ENCODE results near the gene CRTC3.
"Not testable (repeated sequence)": the region's sequence is repeated elsewhere in the genome, so short reads cannot be mapped to it uniquely, and the experiment has no call there.

Gene CRTC3

DNA sequence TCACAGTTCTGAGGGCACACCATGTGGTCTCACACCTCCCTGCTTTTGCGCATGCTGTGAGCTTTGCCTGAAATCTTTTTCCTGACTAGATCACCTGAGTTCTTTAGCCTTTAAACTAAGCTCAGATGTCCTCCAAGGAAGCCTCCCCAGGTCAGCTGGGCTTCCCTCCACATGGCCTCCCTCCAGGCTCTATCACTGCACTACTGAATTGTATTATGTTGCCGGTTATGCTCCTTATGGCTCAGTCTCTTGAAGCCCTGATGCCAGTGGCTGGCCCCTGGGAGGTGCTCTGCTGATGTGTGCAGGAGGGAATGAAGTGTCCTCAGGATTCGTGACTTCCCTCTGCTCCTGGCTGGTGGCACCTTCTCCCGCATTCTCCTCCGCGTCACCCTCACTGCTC lies 94.1 kb downstream of the CRTC3 start:
- no peak for DNase-seq (ENCODE audit: low read depth in 3 of 3)

DNA sequence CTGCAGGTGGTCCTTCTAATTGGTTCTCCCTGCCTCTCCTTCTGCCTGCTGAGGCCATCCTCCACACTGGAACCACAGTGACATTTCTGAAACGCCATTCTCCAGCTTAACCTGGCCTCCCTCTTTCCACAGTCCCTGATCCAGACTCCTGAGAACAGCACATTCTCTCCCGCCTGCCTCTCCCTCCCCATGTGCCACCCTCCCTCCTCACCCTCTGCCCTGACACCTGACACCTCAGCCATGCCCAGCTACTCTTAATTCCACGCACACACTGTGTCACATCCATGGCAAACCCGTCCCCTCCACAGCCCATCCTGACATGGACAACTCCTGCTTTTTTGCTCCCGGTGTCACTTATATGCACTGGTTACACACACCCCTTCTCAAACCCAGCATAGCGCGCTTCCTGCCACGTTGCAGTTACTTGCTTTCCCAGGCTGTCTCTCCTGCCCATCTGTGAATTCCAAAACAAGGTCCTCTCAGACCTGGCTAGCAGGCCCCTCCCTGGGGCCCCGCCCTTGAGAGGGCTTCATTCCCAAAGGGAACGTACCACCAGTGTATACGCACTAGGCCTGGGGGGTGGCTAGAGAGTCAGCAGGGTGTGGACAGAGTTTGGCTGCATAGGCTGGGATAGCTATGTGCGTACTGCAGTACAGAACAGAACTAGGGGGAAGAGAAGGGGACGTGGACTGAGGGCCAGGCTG lies 94.7 kb downstream of the CRTC3 start:
- DNase-seq (ENCODE audit: low read depth in 3 of 3) = no peak

DNA sequence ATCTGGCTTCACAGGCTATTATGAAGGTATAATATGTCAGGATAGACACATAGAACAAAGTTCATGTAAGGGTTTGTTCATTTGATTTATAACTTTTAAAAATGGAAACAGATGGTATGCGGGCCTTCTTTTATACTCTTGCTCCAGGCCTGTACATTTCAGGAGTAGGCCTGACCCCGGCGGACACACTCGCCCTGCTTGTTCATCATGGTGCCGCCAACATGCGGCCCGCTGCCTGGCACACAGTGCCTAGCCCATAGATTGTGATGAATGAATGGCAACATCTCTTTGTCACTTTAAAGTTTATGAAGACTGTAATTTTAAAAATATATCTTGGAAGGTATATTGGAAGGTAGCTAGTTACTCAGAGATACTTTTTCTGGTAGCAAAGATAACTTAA lies 95.3 kb downstream of the CRTC3 start:
- no peak for DNase-seq (ENCODE audit: low read depth in 3 of 3)

DNA sequence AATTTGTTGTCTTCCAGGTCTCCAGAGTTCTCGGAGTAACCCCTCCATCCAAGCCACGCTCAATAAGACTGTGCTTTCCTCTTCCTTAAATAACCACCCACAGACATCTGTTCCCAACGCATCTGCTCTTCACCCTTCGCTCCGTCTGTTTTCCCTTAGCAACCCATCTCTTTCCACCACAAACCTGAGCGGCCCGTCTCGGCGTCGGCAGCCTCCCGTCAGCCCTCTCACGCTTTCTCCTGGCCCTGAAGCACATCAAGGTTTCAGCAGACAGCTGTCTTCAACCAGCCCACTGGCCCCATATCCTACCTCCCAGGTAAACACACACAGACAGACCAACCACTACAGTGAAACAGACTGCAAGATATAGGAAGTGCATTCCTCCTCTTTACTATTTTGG lies 99.5 kb downstream of the CRTC3 start:
- DNase-seq (ENCODE audit: low read depth in 3 of 3) = no peak

DNA sequence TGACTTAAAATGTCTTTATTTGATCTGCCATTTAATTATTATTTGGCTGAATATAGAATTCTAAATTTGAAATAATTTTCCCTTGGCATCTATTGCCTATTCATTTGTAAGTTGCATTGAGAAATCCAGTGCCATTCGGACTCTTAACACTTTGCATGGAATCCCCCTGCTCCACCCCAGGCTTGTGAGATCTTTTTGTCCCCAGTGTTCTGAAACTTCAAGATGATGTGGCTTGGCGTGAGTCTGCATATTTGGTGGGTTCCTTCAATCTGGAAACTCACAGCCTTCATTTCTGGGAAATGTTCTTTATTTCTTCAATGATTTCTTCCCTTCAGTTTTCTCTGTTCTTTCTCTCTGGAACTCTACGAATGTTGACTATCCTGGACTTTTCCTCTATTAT lies 103.6 kb downstream of the CRTC3 start:
- DNase-seq (ENCODE audit: low read depth in 3 of 3) = no peak

DNA sequence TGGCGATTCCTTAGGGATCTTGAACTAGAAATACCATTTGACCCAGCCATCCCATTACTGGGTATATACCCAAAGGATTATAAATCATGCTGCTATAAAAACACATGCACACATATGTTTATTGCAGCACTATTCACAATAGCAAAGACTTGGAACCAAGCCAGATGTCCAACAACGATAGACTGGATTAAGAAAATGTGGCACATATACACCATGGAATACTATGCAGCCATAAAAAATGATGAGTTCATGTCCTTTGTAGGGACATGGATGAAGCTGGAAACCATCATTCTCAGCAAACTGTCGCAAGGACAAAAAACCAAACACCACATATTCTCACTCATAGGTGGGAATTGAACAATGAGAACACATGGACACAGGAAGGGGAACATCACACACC lies 107.3 kb downstream of the CRTC3 start:
- not testable (repeated sequence) for DNase-seq (ENCODE audit: low read depth in 3 of 3)

DNA sequence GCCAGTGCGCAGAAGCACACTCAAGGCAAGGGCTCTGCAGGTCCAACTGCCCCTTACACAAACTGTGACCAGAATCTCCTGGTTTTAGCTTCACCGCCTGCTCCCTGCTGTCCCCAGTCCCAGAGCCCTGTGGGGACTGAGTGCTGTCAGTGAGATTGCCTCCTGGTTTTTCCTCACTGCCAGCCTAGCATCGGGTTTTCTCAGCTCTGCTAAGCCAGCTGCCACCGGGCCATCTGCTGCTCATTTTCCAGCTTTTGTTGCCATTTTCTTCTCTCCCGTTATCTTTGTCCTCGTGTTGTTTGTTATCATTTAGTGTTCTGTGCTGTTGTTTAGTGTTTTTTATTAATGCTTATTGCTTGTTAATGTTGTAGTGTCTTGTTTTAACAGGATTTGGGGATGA lies 108.0 kb downstream of the CRTC3 start:
- DNase-seq (ENCODE audit: low read depth in 3 of 3) = no peak

DNA sequence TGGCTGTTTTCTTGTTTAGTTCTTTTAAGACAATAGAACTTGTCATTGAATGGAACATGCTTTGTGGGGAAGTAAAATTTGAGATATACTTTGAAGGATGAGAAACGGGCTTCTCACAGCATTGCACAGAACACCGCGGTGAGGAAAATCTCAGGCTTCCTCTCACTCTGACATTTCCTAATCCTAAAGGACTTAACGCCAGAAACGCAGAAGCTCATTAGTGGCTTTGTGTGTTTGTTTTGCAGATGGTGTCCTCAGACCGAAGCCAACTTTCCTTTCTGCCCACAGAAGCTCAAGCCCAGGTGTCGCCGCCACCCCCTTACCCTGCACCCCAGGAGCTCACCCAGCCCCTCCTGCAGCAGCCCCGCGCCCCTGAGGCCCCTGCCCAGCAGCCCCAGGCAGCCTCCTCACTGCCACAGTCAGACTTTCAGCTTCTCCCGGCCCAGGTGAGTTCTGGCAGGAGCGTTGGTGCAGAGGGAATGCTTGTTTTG lies 108.5 kb downstream of the CRTC3 start:
- DNase-seq (ENCODE audit: low read depth in 3 of 3) = no peak

DNA sequence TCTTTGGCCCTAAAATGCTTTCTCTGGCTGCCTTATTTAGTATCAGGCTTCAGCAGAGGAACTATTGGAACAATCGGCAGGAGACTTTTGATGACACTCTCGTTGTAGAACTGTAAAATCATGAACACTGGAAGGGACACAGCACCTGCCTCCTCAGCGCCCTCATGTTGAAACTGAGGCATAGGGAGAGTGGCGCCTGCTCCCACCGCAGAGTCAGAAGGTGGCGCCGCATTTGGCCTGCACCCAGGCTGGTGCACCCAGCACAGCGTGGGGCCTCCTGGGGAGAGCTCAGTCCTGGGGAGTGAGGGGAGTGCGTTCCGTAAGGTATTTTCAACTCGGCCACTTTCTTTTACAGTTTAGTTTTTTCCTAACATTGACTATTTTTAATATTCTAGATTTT lies 109.2 kb downstream of the CRTC3 start:
- DNase-seq (ENCODE audit: low read depth in 3 of 3) = no peak

DNA sequence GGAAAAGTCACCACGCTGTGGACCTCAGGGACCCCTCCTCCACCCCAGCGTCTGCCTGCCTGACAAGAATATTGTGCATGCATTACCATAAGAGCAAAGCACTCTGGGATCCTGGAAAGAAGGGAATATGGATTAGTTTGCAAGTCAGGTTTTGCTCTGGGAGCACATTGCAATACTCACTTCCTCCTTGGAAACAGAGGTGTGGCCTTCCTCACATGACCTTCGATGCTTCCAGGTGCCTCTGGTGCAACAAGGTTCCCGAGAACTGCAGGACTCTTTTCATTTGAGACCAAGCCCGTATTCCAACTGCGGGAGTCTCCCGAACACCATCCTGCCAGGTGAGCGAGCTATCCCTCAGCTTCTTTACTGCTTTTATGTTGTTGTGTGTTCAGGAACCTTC lies 111.1 kb downstream of the CRTC3 start:
- DNase-seq (ENCODE audit: low read depth in 3 of 3) = no peak

DNA sequence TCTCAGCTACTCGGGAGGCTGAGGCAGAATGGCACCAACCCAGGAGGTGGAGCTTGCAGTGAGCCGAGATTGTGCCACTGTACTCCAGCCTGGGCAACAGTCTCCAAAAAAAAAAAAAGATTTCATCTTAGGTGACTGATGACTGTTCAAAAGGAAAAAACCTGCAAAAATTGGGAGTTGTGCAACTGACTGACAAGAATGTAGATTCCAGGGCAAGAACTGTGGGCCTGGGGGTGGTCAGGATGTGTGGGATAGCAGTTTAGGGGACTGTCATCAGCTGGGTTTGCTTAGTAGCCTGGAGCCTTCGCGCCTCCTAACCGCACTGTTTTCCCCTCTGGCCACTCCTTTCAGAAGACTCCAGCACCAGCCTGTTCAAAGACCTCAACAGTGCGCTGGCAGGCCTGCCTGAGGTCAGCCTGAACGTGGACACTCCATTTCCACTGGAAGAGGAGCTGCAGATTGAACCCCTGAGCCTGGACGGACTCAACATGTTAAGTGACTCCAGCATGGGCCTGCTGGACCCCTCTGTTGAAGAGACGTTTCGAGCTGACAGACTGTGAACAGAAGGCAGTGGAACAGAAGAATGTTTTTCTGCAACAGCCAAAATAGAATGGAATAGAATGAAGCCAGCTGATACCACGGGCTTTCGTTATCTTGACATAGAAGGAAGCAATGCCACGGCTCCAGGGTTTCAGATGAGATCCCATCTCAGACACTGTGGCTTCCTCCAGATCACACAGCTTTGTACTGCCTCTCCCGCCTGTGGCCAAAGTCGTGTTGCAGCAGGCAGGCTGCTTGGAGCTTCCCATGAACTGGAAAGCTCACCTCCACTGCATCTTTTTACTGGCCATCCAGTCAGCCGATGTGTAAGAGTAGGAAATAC lies 112.1 kb downstream of the CRTC3 start:
- no peak for DNase-seq (ENCODE audit: low read depth in 3 of 3)

DNA sequence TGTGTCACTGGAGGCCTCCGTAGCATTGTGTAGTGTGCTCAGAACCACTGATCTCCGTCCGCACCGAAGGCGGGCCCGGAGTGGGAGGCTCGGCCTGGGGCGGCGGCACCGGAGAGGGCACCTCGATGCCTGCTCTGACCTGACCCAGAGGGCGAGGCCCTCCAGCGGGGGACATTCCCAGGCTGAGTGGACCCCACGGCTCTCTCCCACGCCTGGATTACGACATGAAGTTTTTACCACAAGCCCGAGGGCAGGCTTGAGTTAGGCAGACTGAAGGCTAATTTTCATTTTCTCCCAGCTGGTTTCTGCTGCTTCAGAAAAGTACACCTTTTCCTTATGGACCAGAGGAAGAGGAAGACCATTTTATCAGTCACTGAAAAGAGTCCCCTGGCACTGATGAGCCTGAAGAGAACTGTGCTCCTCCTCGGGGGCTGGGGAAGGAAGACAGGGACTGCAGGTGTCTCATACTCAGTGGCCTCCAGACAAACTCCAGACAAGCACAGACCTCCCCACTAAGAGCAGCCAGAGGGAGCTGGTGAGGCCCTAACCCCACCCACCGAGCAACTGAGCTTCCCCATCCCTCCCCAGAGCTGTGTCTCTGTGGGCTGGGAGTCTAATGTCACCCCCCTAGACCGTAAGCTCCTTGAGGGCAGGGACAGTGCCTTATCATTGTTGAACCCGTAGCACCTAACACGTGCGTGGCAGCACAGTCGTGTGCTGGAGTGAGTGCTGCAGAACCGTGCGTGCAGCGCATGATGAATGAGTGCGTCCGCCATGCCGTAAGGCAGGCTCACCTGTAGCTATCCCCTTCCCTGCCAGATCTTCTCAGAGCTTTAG lies 113.0 kb downstream of the CRTC3 start:
- no peak for DNase-seq (ENCODE audit: low read depth in 3 of 3)

DNA sequence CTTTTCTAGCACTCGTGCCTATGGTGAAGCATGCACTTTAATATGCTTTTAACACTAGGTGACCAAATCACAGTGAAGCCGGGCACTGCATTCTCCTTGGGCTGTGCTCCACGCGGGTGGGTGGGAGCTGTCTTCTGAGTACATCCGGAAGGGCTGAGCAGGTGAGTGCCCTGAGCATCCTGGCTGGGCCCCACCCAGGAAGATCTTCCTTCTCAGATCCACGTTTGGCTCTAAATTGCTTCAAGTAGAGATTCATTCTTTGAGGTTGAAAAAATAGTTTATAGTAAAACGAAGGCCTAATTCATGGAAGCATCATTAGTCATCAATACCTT lies 113.5 kb downstream of the CRTC3 start:
- no peak for DNase-seq (ENCODE audit: low read depth in 3 of 3)

DNA sequence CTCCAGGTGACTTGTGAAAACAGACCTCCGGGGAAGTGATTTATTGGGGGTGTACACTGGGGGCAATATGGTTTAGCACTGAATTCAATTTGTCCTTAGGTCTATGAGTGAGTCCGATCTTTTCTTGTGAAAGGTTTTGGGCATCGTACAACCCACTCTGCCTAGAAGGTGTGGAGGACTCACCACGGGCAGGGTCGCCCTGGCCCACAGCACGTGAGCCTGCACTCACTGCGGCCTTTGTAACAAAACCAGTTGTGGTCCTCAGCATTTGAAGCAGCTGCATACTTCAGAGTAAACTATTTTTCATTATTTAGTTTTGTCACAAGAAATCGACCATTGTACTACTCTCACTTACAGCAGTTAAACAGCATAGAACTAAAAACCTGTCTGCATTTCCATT lies 114.8 kb downstream of the CRTC3 start:
- DNase-seq (ENCODE audit: low read depth in 3 of 3) = no peak

DNA sequence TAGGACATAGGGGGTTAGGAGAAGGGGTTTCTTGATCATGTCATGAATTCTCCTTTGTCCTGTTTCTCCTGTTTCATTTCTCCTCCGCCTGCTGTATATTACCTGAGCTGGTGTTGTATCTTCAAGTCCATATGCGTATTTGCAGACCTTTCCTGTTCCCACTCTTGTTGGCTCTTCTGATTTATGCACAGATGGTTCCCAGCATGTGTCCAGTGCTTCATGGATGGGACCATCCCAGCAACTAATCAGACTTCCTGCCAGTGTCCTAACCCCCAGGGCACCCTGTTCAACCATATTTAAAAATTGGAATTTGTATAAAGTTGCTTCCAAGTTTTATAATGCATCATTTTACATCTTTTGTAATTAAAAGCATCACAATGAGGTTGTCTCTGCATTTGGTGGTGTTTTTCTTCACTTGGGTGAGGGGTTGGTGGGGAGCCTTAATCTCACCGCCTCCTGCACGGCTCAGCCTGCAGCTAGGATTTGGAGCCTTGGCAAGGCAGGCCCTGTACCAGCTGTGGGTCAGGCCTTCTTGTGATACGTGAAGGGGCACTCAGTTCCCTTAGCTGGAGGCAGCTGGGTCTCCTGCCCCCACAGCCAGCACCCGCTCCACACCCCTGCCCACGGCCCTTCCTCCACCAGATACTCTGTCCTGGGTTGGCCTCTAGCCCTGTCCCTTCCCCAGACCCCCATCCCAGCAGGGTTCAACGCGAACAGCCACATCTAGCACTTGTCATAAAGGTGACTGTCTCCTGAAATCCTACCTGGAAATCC lies 115.4 kb downstream of the CRTC3 start:
- no peak for DNase-seq (ENCODE audit: low read depth in 3 of 3)

DNA sequence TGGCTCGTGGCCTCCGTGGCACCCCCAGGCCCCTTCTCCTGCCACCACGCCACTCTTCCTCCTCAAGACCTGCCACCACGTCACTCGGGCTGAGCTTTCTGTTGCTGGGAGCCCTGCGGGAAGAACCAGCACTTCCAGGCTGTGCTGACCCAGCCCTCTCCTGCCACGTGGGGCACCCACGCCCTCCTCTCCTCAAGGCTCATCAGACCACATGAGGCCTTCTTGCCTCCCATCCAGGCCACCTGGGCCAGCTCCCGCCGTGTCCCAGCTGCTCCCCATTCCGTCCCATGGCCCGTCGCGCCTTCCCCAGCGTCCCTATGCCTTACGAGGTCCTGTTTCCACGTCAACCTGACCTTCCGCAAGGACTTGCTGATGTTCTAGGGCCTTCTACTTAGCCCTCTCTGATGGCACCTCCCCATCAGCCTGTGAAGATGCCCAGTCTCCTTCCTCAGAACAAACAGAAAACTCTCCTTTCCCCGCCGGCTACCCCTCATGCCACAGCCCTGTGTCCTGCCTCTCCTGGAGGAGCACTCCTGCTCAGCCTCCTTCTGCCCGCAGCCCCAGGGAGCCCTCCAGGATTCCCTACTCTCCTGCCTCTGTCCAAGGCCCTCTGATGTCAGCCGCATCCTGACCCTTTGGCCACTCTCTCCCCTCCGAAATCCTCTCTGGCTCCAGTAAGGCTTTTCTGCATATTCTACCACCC lies 116.3 kb downstream of the CRTC3 start:
- DNase-seq (ENCODE audit: low read depth in 3 of 3) = no peak

DNA sequence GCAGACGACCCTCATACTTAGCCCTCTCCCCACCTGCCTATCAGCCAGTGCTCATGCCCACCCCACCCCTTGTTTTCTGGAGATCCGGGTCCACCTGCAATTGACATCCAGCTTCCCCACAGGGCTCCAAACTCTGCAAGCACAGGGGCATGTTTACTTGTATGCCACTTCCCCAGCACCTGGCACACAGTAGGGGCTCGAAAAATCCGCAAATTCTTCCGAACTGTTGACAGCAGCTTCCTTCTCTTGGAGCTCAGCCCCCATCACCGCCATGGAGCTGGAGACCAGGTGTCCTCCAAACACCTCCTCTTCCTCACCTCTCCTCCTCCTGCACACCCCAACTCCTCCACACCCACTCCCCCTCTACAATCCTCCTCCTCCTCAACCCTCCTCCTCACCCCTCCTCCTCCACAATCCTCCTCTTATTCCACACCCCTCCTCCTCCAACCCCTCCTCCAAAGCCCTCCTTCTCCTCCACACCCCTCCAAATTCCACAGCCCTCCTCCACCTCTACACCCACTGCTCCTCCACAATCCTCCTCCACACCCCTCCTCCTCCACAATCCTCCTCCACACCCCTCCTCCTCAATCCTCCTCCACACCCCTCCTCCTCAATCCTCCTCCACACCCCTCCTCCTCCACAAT lies 117.1 kb downstream of the CRTC3 start:
- no peak for DNase-seq (ENCODE audit: low read depth in 3 of 3)

DNA sequence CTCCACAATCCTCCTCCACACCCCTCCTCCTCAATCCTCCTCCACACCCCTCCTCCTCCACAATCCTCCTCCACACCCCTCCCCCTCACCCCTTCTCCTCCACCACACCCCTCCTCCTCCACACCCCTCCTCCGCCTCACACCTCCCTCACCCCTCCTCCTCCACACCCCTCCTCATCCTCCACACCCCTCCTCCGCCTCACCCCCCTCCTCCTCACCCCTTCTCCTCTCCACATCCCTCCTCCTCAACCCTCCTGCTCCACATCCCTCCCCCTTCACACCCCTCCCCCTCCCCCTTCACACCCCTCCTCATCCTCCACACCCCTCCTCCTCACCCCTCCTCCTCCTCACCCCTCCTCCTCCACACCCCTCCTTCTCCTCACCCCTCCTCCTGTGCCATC lies 117.6 kb downstream of the CRTC3 start:
- DNase-seq (ENCODE audit: low read depth in 3 of 3) = no peak

DNA sequence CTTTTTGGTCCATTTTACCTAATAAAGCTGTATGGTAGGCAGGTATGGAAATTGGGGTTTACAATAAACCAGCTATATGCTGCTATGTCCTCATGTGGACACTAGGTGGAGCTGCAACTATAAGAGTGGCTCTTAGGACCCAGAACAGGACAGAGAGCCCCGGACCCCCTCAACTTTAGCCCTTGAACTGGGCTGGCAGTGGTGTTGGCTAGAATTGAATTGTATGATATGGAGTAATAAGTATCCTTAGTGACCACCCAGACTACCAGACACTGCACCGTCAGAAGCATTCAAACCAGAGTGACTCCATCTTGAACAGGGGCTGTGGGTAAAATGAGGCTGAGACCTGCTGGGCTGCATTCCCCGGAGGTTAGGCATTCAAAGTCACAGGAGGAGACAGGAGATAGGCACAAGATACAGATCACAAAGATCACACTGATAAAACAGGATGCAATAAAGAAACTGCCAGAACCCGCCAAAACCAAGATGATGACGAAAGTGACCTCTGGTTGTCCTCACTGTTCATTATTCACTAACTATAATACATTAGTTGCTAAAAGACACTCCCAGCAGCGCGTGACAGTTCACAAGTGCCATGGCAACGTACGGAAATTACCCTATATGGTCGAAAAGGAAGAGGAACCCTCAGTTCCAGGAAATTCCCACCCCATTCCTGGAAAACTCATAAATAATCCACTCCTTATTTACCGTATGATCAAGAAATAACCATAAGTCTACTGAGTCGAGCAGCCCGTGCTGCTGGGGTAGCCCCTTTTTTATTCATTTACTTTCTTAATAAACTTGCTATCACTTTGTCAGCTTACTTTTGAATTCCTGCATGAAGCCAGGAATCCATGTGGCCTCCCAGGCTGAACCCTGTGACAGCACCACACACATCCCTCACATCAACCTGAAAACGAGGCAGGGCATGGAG lies 118.7 kb downstream of the CRTC3 start:
- DNase-seq (ENCODE audit: low read depth in 3 of 3) = peak in 1 of 3 experiments; percentile 38
